Measurements from ENCODE around the gene DENND5B. TPM values are rescaled to one million over a fixed set of nuclear protein-coding genes. Genes with fewer than 3 reads are reported as not detected.
"Not testable (repeated sequence)": the region's sequence is repeated elsewhere in the genome, so short reads cannot be mapped to it uniquely, and the experiment has no call there.

Gene DENND5B
- total RNA-seq, 1 donor from 2014 or later: 0.93 TPM

DNA sequence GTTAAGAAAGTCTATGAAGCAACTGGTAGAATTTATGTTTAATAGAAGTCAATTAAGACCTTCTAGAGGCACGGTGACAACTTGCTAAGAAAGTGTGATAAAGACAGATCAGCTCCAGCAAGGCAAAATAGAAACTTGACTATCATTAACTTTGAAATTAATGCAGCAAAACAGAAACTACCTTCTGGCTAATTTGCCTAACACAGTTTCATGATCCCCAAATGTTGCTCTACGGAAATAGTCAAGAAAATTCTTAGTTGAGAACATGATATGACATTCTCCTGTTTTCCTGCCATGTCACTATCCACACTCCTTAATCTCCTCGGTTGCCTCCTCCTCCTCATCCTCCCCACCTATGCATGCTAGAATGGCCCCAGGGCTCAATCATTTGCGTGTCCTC is 4.2 kb downstream of the DENND5B start:
- Mint-ChIP-seq H3K4me1 (ENCODE audit: low read depth) (peaks cover 12% of the 10 kb centered on the region), H3K27me3 (ENCODE audit: insufficient read depth) (peaks cover 44% of the 10 kb centered on the region), H3K4me3 (no peak overlapping the region), H3K27ac (no peak overlapping the region), H3K36me3 (ENCODE audit: low read depth) (peaks cover 6% of the 10 kb centered on the region), H3K9me3 (no peaks in the 10 kb centered on the region)
- DNase-seq (ENCODE audit: low spot score): no peak
- intact Hi-C loops (cut with micrococcal nuclease): no loop called here

DNA sequence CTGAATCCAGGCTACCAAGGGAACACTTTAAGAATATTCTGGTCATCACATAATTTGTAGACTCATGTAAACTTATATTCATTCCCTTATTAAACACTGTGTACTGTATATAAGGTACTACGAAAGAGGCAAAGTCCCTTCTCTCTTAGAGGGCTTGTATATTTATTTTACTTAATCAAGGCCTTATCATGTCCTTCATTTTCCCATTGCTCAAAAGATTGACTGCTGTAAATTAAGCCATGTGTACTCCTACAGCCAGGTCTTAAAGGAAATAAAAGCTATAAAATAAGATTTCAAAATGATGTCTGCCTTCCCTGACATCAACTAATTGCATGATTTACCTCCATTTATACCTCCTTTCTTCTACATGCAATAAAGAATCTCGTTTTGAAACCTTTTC is 5.0 kb downstream of the DENND5B start:
- H3K4me3 Mint-ChIP-seq: no peak overlapping the region
- DNase-seq (ENCODE audit: low spot score): no peak
- intact Hi-C loops (cut with micrococcal nuclease): no loop called here
- peaks cover 7% of the 10 kb centered on the region for H3K4me1 Mint-ChIP-seq (ENCODE audit: low read depth)
- no peaks in the 10 kb centered on the region for H3K9me3 Mint-ChIP-seq
- H3K27me3 Mint-ChIP-seq (ENCODE audit: insufficient read depth): peaks cover 39% of the 10 kb centered on the region
- H3K27ac Mint-ChIP-seq: no peak overlapping the region
- peaks cover 5% of the 10 kb centered on the region for H3K36me3 Mint-ChIP-seq (ENCODE audit: low read depth)

DNA sequence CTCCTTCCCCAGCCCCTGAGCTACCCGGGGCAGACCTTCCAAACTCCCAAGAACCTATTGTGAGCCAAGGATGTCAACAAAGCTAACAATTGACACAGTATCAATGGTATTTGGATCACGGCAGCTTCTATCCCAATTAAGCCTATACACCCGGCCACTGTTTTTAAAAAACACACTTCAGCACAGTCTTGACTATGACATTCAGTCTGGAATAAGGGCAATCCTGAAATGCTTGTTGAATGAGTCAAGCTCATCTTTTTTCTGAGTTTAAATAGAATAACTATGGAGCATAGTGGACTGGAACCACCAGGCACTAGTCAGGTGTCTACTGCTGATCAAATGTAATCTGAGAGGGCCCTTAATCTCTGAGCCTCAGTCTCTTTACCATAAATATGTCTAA is 5.7 kb downstream of the DENND5B start:
- H3K27ac Mint-ChIP-seq: no peak overlapping the region
- peaks cover 39% of the 10 kb centered on the region for H3K27me3 Mint-ChIP-seq (ENCODE audit: insufficient read depth)
- intact Hi-C loops (cut with micrococcal nuclease): no loop called here
- no peak for DNase-seq (ENCODE audit: low spot score)
- no peaks in the 10 kb centered on the region for H3K9me3 Mint-ChIP-seq
- H3K36me3 Mint-ChIP-seq (ENCODE audit: low read depth): peaks cover 5% of the 10 kb centered on the region
- no peak overlapping the region for H3K4me3 Mint-ChIP-seq
- H3K4me1 Mint-ChIP-seq (ENCODE audit: low read depth): peaks cover 7% of the 10 kb centered on the region

DNA sequence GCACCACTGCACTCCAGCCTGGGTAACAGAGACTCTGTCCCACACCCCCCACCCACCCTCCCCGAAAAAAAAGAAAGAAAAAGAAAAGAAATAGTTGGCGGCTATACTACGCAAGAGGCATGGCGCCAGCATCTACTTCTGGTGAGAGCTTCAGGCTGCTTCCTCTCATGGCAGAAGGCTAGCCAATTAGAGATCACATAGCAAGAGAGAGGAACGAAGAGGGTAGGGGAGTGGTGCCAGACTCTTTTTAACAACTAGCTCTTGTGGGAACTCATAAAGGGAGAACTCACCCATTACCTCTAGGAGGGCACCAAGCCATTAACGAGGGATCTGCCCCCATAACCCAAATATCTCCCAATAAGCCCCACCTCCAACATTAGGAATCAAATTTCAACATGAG is 6.2 kb downstream of the DENND5B start:
- intact Hi-C loops (cut with micrococcal nuclease): no loop called here
- Mint-ChIP-seq H3K4me3 (no peak overlapping the region), H3K36me3 (ENCODE audit: low read depth) (peaks cover 5% of the 10 kb centered on the region), H3K27ac (no peak overlapping the region), H3K27me3 (ENCODE audit: insufficient read depth) (peaks cover 38% of the 10 kb centered on the region), H3K9me3 (no peaks in the 10 kb centered on the region), H3K4me1 (ENCODE audit: low read depth) (peaks cover 6% of the 10 kb centered on the region)
- DNase-seq (ENCODE audit: low spot score): no peak

DNA sequence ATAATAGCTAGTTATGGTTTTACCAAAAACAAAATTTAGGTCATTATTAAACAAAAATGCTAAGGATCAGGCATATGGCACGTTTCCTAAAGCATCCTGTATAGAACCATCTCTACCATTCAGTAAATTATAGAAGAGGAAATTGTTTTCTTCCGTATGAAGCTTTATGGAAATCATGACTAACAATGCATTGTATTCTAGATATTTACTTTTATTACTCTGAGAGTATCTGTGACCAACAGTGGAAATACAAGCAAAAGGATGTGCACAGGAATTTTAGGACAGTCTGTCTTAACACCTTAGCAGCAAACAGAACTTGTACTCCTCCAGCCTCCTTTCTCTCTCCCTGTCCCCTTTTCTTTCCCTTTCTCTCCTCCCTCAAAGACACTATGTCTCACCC is 7.1 kb downstream of the DENND5B start:
- no peaks in the 10 kb centered on the region for H3K9me3 Mint-ChIP-seq
- intact Hi-C loops (cut with micrococcal nuclease): no loop called here
- no peak overlapping the region for H3K27ac Mint-ChIP-seq
- peaks cover 30% of the 10 kb centered on the region for H3K27me3 Mint-ChIP-seq (ENCODE audit: insufficient read depth)
- DNase-seq (ENCODE audit: low spot score): no peak
- H3K4me1 Mint-ChIP-seq (ENCODE audit: low read depth): no peaks in the 10 kb centered on the region
- H3K36me3 Mint-ChIP-seq (ENCODE audit: low read depth): peaks cover 5% of the 10 kb centered on the region
- H3K4me3 Mint-ChIP-seq: no peak overlapping the region

DNA sequence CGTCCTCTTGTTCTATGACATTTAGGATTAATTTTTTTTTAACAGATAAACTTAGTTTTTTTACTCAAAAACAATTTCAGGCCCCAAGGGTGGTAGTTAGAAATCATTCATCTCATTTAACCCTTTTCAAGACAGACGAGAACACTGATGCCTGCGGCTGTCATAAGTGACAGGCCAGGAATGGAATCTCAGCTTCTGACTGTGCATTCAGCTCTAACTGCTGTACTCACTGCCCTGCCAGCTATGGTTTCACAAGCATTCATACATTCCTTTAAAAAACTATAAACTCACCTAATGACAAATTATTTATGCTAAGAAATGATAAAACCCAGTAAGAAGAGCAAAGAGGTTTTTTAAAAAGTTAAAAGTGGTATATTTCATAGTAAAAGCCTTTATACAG is 8.8 kb downstream of the DENND5B start:
- no peak for DNase-seq (ENCODE audit: low spot score)

DNA sequence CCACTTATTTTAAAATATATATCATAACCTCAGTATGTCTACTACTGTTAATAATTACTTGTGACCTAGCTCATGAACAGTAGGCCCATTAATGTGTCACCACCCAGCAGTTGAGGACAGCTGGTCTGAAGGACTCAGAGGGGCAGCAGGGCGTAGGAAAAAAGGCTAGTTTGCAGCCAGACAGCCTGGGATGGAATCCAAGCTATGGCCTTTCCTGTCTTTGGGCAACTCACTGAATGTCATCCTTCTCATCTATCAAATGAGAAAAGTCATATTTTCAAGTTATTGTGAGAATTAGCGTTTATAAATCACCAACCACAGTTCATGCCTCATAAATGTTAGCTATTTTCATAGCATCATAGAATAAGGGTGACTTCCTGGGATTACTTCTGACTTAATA is 12.3 kb downstream of the DENND5B start:
- H3K9me3 Mint-ChIP-seq: no peaks in the 10 kb centered on the region

More for the DNA sequence above, 8.8 kb downstream of the DENND5B start:
- Mint-ChIP-seq H3K27ac (no peak overlapping the region), H3K36me3 (ENCODE audit: low read depth) (no peaks in the 10 kb centered on the region), H3K4me1 (ENCODE audit: low read depth) (no peaks in the 10 kb centered on the region), H3K9me3 (no peaks in the 10 kb centered on the region), H3K4me3 (no peak overlapping the region), H3K27me3 (ENCODE audit: insufficient read depth) (peaks cover 16% of the 10 kb centered on the region)
- intact Hi-C loops (cut with micrococcal nuclease): no loop called here

DNA sequence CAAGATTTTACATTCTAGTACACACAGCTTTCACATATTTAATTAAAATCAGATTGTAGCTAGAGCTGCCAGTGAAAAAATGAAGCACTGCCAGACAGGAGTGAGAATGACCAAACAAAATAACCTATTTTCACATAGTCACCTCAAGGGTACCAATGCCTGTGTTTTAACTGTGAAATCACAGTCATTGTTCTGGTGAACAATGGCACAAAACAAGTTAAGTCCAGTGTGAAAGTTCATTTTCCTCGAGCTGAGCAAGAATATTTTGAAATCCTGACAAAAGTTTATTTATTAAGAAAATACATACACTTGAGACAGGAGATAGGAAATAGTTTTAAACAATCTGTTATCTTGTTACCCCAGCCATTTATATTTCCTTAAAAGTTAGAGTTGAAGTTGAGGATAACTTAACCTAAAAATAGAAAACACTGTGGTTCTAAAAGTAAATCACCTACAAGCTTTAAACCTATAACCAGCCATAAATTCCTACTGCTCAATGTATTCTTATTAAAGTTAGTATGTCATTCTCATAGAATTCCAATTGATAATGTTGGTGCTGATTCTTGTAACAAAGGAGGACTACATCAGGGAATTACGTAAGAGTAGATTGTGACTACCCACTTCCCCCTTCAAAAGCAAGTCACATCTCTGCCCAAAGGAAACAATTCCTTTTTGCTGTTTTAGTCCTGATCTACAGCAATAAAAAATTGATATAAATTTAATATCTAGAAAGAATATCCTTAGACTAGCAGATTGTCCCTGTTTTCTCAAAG is 15.9 kb downstream of the DENND5B start:
- H3K36me3 Mint-ChIP-seq (ENCODE audit: low read depth): no peaks in the 10 kb centered on the region
- intact Hi-C loops (cut with micrococcal nuclease): no loop called here
- no peak overlapping the region for H3K27ac Mint-ChIP-seq

More for the DNA sequence above, 12.3 kb downstream of the DENND5B start:
- Mint-ChIP-seq H3K27me3 (ENCODE audit: insufficient read depth) (peaks cover 14% of the 10 kb centered on the region), H3K4me3 (no peak overlapping the region), H3K36me3 (ENCODE audit: low read depth) (no peaks in the 10 kb centered on the region), H3K27ac (no peak overlapping the region), H3K4me1 (ENCODE audit: low read depth) (no peaks in the 10 kb centered on the region)
- no peak for DNase-seq (ENCODE audit: low spot score)
- intact Hi-C loops (cut with micrococcal nuclease): no loop called here

DNA sequence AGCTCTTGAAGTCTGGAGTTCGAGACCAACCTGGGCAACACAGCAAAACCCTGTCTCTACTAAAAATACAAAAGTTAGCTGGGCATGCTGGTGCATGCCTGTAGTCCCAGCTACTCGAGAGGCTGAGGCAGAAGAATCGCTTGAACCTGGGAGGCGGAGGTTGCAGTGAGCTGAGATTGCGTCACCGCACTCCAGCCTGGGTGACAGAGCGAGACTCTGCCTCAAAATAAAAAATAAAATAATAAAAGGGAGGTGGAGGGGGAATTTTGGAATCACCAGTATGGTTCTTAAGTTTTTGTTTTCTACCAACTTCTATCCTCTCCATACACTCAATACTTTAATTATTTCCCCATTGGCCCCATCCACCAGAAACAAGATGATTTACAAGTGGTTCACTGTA is 16.6 kb downstream of the DENND5B start:
- H3K4me3 Mint-ChIP-seq; DNase-seq (ENCODE audit: low spot score); H3K36me3 Mint-ChIP-seq (ENCODE audit: low read depth); intact Hi-C loops (cut with micrococcal nuclease); H3K9me3 Mint-ChIP-seq; H3K27ac Mint-ChIP-seq; H3K4me1 Mint-ChIP-seq (ENCODE audit: low read depth): not testable (repeated sequence)
- H3K27me3 Mint-ChIP-seq (ENCODE audit: insufficient read depth): peaks cover 11% of the 10 kb centered on the region

More for the DNA sequence above, 15.9 kb downstream of the DENND5B start:
- Mint-ChIP-seq H3K4me3 (no peak overlapping the region), H3K27me3 (ENCODE audit: insufficient read depth) (peaks cover 11% of the 10 kb centered on the region), H3K9me3 (no peaks in the 10 kb centered on the region), H3K4me1 (ENCODE audit: low read depth) (no peaks in the 10 kb centered on the region)
- no peak for DNase-seq (ENCODE audit: low spot score)

DNA sequence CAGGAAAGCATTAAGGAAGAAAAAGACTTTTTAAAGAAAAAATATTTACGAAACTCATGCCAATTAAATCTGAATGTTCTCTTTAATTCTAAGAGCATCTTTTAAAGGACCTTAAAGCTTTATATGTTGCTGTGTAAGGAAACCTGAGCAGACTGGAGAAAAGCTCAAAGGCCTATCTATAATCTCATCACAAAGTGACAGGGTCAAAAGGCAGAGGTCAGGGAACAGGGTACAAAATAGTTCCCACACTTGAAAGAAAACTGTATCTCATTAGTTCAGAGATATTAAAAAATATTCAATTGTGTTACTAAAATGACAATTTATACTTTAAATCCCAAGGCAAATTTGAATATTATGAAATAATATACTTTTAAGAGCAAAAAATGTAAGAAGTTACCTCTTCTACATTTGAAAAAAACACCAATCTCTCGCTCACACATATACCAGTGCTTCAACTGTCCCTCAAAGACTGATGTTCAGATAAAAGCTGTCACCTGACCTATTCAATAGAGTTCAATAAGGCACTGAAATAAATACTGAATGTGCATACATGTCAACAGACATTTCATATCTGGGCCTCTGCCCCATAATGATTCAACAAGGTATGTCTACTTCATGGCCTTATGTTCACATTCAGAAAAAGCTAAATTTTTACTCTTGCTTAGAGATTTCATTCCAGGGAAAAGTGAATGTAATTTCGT is 17.9 kb downstream of the DENND5B start:
- no peaks in the 10 kb centered on the region for H3K4me1 Mint-ChIP-seq (ENCODE audit: low read depth)
- H3K36me3 Mint-ChIP-seq (ENCODE audit: low read depth): no peaks in the 10 kb centered on the region
- H3K27me3 Mint-ChIP-seq (ENCODE audit: insufficient read depth): peaks cover 11% of the 10 kb centered on the region
- DNase-seq (ENCODE audit: low spot score): no peak
- H3K27ac Mint-ChIP-seq: no peak overlapping the region
- no peaks in the 10 kb centered on the region for H3K9me3 Mint-ChIP-seq
- H3K4me3 Mint-ChIP-seq: no peak overlapping the region
- intact Hi-C loops (cut with micrococcal nuclease): no loop called here

DNA sequence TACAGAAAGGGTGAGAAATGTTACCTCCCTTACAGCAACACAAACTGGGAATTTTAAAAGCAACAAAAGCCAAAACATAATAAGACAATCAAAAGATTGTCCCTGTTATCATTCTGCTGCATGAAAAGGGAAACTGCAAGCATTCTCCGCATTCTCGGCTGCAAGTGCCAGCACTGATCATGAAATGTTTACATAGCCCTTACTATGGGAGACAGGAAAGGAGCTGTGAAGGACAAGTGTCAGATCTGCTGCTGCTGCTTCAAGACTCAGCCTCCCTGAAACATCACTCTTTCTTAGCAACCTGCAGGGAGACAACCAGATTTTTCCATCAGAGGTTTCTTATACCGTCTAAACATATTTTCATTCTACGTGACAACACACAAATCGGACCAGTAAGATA is 20.1 kb downstream of the DENND5B start:
- intact Hi-C loops (cut with micrococcal nuclease): no loop called here
- H3K27ac Mint-ChIP-seq: no peak overlapping the region
- H3K4me1 Mint-ChIP-seq (ENCODE audit: low read depth): no peaks in the 10 kb centered on the region

DNA sequence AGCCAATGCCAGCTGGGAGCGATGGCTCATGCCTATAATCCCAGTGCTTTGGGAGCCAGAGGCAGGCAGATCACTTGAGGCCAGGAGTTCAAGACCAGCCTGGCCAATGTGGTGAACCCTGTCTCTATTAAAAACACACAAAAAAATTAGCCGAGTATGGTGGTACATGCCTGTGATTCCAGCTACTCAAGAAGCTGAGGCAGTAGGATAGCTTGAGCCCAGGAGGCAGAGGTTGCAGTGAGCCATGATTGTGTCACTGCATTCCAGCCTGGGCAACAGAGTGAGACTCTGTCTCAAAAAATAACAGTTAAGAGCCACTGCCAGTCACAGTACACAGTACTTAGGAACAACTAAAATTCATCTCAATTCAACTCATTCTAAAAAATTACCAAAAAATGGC is 21.4 kb downstream of the DENND5B start:
- H3K36me3 Mint-ChIP-seq (ENCODE audit: low read depth); H3K27me3 Mint-ChIP-seq (ENCODE audit: insufficient read depth); H3K9me3 Mint-ChIP-seq; DNase-seq (ENCODE audit: low spot score); intact Hi-C loops (cut with micrococcal nuclease); H3K27ac Mint-ChIP-seq; H3K4me1 Mint-ChIP-seq (ENCODE audit: low read depth); H3K4me3 Mint-ChIP-seq: not testable (repeated sequence)

More for the DNA sequence above, 20.1 kb downstream of the DENND5B start:
- Mint-ChIP-seq H3K36me3 (ENCODE audit: low read depth) (no peaks in the 10 kb centered on the region), H3K4me3 (no peak overlapping the region), H3K27me3 (ENCODE audit: insufficient read depth) (peaks cover 6% of the 10 kb centered on the region), H3K9me3 (no peaks in the 10 kb centered on the region)
- no peak for DNase-seq (ENCODE audit: low spot score)

DNA sequence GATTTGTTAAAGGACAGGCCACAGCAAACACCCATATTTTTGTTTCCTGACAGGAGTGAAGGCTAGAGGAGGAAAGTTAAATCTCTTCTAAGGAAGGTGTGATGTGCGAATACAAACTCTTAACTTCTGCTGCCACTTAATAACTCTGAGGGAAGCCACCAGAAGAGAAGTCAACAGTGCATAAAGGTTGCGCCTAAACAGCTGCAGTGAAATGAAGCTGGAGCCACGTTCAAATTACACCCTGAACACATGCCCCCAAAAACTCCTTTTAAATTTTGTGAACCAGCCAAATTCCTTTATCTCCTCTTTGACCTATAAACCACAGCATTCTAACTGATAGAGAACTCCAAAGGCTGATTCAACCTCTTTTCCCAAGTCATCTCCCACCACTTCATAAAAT is 22.4 kb downstream of the DENND5B start:
- Mint-ChIP-seq H3K27me3 (ENCODE audit: insufficient read depth) (no peaks in the 10 kb centered on the region), H3K9me3 (no peaks in the 10 kb centered on the region), H3K4me1 (ENCODE audit: low read depth) (no peaks in the 10 kb centered on the region), H3K36me3 (ENCODE audit: low read depth) (no peaks in the 10 kb centered on the region), H3K27ac (no peak overlapping the region), H3K4me3 (no peak overlapping the region)
- intact Hi-C loops (cut with micrococcal nuclease): no loop called here
- no peak for DNase-seq (ENCODE audit: low spot score)
